ENCODE measurements around the gene COG5. TPM values are rescaled to one million over a fixed set of nuclear protein-coding genes. Genes with fewer than 3 reads are reported as not detected.

The COG5 gene
- total RNA-seq, 1 experiment from 2014 or later = 29.1 TPM

- CTCF ChIA-PET = no interaction called here
- H3K9me3 ChIP-seq (ENCODE audit: control insufficient read depth, insufficient read depth, low read depth, low read length) = no peaks in the 10 kb centered on the region
- no peaks in the 10 kb centered on the region for H3K27me3 ChIP-seq (ENCODE audit: control insufficient read depth, insufficient read depth, low read length)
- BruUV-seq (replicated peaks) = no TSS peak
- TF ChIP-seq CTCF (IDR thresholded peaks at IDR 0.05) = no peak
- DNase-seq (ENCODE audit: low read depth, low spot score) (no peak), ATAC-seq (no peak)
- POLR2A ChIA-PET = no interaction called here
- in situ Hi-C loops (cut with HindIII; ENCODE audit: low pct_unique_long_range_greater_than_20kb, low sequenced_read_pairs) = no loop called here
- intact Hi-C loops (cut with micrococcal nuclease; ENCODE audit: unreplicated experiment) = loop anchor here (10.0 kb wide), 1 partner anchor 133 kb away; no protein-coding TSS in a partner anchor
- no peak overlapping the region for H3K27ac ChIP-seq (ENCODE audit: low read length)
- no peak overlapping the region for H3K4me3 ChIP-seq (ENCODE audit: low read depth in 2 of 2, low read length in 2 of 2)
- H3K4me1 ChIP-seq (ENCODE audit: control insufficient read depth, insufficient read depth, low read length) = no peaks in the 10 kb centered on the region
- H3K36me3 ChIP-seq (ENCODE audit: control insufficient read depth, insufficient read depth, low read length) = peaks cover 10% of the 10 kb centered on the region; the same call in 1 of the 2 replicates
Measured at GRCh38 chr7:107591421-107591820, 27.7 kb upstream of the COG5 start.

- H3K4me3 ChIP-seq (ENCODE audit: low read depth in 2 of 2, low read length in 2 of 2) = no peak overlapping the region
- in situ Hi-C loops (cut with HindIII; ENCODE audit: low pct_unique_long_range_greater_than_20kb, low sequenced_read_pairs) (no loop called here), intact Hi-C loops (cut with micrococcal nuclease; ENCODE audit: unreplicated experiment) (no loop called here)
- TF ChIP-seq POLR2AphosphoS5 (IDR thresholded peaks at IDR 0.05; ENCODE audit: low read depth, low read length) = no peak
- TF ChIP-seq CTCF (IDR thresholded peaks at IDR 0.05) = no peak
- no peak for TF ChIP-seq REST (IDR thresholded peaks at IDR 0.05; ENCODE audit: insufficient read depth in 1 of 2, low read depth in 2 of 2, low read length in 1 of 2)
- TF ChIP-seq TCF7L2 (IDR thresholded peaks at IDR 0.05; ENCODE audit: low read depth, low read length) = no peak
- no peak for TF ChIP-seq SIN3A (IDR thresholded peaks at IDR 0.05; ENCODE audit: borderline replicate concordance, insufficient read depth, low read depth, low read length)
- no peak overlapping the region for H3K27ac ChIP-seq (ENCODE audit: low read length)
- ChIA-PET POLR2A (no interaction called here), CTCF (no interaction called here)
- peaks cover 14% of the 10 kb centered on the region for H3K36me3 ChIP-seq (ENCODE audit: control insufficient read depth, insufficient read depth, low read length)
- BruUV-seq (replicated peaks) = no TSS peak
- no peak for ATAC-seq
- no peak for DNase-seq (ENCODE audit: low read depth, low spot score)
- H3K4me1 ChIP-seq (ENCODE audit: control insufficient read depth, insufficient read depth, low read length) = no peaks in the 10 kb centered on the region
- H3K9me3 ChIP-seq (ENCODE audit: control insufficient read depth, insufficient read depth, low read depth, low read length) = no peaks in the 10 kb centered on the region
- no peaks in the 10 kb centered on the region for H3K27me3 ChIP-seq (ENCODE audit: control insufficient read depth, insufficient read depth, low read length)
Measured at GRCh38 chr7:107588529-107589130, 24.9 kb upstream of the COG5 start.
